ENCODE results near the gene BMERB1.

Gene BMERB1

DNA sequence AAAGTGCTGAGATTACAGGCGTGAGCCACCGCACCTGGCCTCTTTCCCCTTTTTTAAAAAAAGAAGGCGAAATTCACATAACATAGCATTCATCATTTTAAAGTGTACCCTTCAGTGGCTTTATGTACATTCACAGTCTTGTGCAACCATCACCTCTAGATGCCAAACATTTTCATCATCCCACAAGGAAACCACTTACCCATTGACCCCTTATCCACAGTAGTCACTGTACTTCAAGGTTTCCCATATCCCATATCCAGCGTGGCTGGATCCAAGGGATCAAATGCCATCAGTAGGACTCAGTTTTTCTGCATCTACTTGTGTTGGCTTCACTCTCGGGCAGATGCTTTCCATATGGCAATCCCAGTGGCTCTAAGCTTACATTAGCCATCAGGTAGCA lies 50.3 kb downstream of the BMERB1 start:
- peaks cover 28% of the 10 kb centered on the region for H3K36me3 Mint-ChIP-seq (ENCODE audit: low read depth)
- no peak overlapping the region for H3K27ac Mint-ChIP-seq
- no peaks in the 10 kb centered on the region for H3K9me3 Mint-ChIP-seq
- no peaks in the 10 kb centered on the region for H3K27me3 Mint-ChIP-seq (ENCODE audit: low read depth, poor library complexity)
- H3K4me1 Mint-ChIP-seq, result peaks cover 6% of the 10 kb centered on the region
- TF ChIP-seq, protein P1, sequence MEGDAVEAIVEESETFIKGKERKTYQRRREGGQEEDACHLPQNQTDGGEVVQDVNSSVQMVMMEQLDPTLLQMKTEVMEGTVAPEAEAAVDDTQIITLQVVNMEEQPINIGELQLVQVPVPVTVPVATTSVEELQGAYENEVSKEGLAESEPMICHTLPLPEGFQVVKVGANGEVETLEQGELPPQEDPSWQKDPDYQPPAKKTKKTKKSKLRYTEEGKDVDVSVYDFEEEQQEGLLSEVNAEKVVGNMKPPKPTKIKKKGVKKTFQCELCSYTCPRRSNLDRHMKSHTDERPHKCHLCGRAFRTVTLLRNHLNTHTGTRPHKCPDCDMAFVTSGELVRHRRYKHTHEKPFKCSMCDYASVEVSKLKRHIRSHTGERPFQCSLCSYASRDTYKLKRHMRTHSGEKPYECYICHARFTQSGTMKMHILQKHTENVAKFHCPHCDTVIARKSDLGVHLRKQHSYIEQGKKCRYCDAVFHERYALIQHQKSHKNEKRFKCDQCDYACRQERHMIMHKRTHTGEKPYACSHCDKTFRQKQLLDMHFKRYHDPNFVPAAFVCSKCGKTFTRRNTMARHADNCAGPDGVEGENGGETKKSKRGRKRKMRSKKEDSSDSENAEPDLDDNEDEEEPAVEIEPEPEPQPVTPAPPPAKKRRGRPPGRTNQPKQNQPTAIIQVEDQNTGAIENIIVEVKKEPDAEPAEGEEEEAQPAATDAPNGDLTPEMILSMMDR (IDR thresholded peaks at IDR 0.05), result no peak
- H3K4me3 Mint-ChIP-seq, result no peak overlapping the region
- no peak for DNase-seq

DNA sequence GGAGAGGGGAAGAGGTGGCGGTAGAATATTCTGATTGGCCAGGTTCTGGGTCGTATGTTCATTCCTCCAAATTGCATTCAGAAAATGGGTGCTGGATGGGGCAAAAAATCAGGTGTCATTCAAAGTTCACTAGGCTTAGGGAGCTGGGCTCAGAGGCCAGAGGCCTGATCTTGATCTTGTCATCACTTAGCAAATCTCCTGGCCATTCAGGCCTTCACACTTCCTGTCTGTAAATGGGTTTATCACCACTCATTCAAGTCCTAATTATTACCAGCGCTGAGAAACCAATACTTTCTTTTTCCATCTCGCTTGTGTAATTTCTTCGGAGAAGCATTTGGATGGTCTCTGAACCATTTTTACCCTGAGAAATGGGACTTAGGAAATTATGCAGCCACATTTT lies 50.8 kb downstream of the BMERB1 start:
- no peaks in the 10 kb centered on the region for H3K9me3 Mint-ChIP-seq
- H3K4me1 Mint-ChIP-seq, result peaks cover 6% of the 10 kb centered on the region
- DNase-seq, result no peak
- TF ChIP-seq, protein P1 (IDR thresholded peaks at IDR 0.05), result no peak
- H3K4me3 Mint-ChIP-seq, result no peak overlapping the region
- no peaks in the 10 kb centered on the region for H3K27me3 Mint-ChIP-seq (ENCODE audit: low read depth, poor library complexity)
- H3K27ac Mint-ChIP-seq, result no peak overlapping the region
- H3K36me3 Mint-ChIP-seq (ENCODE audit: low read depth), result peaks cover 33% of the 10 kb centered on the region

DNA sequence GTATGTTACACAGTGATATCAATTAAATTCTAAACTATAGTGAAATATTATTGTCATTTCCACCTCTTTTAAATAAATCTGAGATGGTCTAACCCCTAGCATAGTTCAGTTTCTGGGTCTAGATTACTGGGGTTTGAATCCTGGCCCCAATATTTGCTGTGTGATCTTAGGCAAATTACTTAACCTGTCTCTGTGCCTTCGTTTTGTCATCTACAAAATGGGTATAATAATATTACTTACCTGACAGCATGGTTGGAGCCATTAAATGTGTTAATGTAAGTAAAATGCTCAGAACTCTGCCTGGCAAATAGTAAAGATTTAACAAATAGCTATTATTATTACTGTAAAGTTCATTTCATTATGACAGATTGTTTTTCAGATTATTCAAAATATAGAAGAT lies 52.3 kb downstream of the BMERB1 start:
- Mint-ChIP-seq H3K36me3 (ENCODE audit: low read depth) (peaks cover 40% of the 10 kb centered on the region), H3K4me1 (peaks cover 11% of the 10 kb centered on the region), H3K9me3 (no peaks in the 10 kb centered on the region), H3K27ac (no peak overlapping the region), H3K4me3 (no peak overlapping the region), H3K27me3 (ENCODE audit: low read depth, poor library complexity) (no peaks in the 10 kb centered on the region)
- DNase-seq, result no peak
- TF ChIP-seq, protein P1 (IDR thresholded peaks at IDR 0.05), result no peak

DNA sequence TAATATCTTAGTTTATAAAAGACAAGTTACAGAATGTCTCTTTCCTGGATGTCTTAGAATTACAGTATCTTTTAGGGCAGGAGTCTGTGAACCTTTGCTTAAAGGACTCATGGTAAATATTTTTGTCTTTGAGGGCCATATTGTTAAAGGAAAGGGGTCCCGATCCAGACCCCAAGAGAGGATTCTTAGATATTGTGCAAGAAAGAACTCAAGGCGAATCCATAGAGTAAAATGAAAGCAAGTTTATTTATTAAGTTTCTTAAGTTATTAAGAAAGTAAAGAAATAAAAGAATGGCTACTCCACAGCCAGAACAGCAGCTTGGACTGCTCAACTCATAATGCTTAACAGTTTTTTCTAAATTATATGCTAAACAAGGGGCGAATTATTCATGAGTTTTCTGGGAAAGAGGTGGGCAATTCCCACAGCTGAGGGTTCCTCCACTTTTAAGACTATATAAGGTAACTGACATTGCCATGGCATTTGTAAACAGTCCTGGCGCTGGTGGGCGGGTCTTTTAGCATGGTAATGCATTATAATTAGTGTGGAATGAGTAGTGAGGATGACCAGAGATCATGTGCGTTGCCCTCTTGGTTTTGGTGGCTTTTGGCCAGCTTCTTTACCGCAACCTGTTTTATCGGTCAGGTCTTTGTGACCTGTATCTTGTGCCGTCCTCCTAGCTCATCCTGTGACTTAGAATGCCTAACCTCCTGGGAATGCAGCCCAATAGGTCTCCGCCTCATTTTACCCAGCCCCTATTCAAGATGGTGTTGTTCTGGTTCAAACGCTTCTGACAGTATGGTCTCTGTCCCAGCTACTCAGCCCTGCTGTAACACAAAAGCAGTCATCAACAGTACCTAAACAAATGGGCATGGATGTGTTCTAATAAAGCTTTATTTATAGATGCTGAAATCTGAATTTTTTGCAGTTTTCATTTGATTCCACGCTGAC lies 53.2 kb downstream of the BMERB1 start:
- Mint-ChIP-seq H3K27me3 (ENCODE audit: low read depth, poor library complexity) (no peaks in the 10 kb centered on the region), H3K9me3 (no peaks in the 10 kb centered on the region), H3K36me3 (ENCODE audit: low read depth) (peaks cover 38% of the 10 kb centered on the region), H3K4me1 (peaks cover 9% of the 10 kb centered on the region), H3K4me3 (no peak overlapping the region), H3K27ac (no peak overlapping the region)
- TF ChIP-seq, protein P1 (IDR thresholded peaks at IDR 0.05), result no peak
- DNase-seq, result no peak

DNA sequence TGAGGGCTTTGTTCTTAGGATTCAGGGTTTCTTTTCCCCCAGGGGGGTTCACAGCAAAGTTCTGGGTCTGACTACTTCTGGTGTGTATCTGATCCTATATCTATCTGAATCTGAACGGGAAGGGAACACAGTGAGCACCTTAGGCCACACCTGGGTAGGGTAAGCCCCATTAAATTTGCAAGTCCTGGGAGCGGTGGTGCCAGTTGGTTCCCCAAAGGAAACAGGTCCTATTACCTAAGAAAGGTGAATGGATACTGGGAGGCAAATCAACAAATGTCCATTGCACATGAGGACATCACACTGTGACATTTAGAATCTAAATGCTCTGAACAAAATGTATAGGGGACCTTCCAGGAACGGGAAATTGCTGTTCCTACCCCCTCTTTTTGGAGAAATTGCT lies 54.6 kb downstream of the BMERB1 start:
- TF ChIP-seq, protein P1 (IDR thresholded peaks at IDR 0.05), result no peak
- DNase-seq, result no peak
- H3K4me1 Mint-ChIP-seq, result peaks cover 17% of the 10 kb centered on the region
- H3K27ac Mint-ChIP-seq, result no peak overlapping the region
- no peaks in the 10 kb centered on the region for H3K27me3 Mint-ChIP-seq (ENCODE audit: low read depth, poor library complexity)
- H3K9me3 Mint-ChIP-seq, result no peaks in the 10 kb centered on the region
- peaks cover 33% of the 10 kb centered on the region for H3K36me3 Mint-ChIP-seq (ENCODE audit: low read depth)
- no peak overlapping the region for H3K4me3 Mint-ChIP-seq

All from nephron progenitor cell (in vitro differentiated cells).